HepG2 (cell line): ENCODE measurements around the gene PRDM12. TPM values are rescaled to one million over a fixed set of nuclear protein-coding genes. Genes with fewer than 3 reads are reported as not detected.

Experiments
- AFF4 ChIP-seq: sonication (generic); formaldehyde crosslinking; IDR thresholded peaks from 2 replicates; pipeline ENCODE4 v1.4.0; 2020; ENCODE audit warnings: missing genetic modification reagents
- CHD4 ChIP-seq: fragments of 200-600 bp; sonication (generic); IDR thresholded peaks from 2 replicates; pipeline ENCODE4 v1.7.0; 2017; ENCODE audit warnings: mild to moderate bottlenecking, low read length, borderline replicate concordance
- CTCF ChIP-seq: sonication (generic); formaldehyde crosslinking; IDR thresholded peaks from 2 replicates; pipeline ENCODE4 v1.5.0; 2020; ENCODE audit warnings: mild to moderate bottlenecking, missing genetic modification reagents, moderate library complexity
- FOSL1 ChIP-seq: sonication (generic); formaldehyde crosslinking; IDR thresholded peaks from 2 replicates; pipeline ENCODE4 v1.9.0; 2021; ENCODE audit warnings: missing genetic modification reagents, borderline replicate concordance
- FOXA1 ChIP-seq, 2 experiments: fragments of 450-650 bp in 1 of 2; sonication (generic) in 1 of 2; formaldehyde crosslinking in 1 of 2; IDR thresholded peaks; 2 replicates each; pipeline versions ENCODE4 v1.4.0 to v1.6.1; 2016 to 2020; ENCODE audit warnings: missing genetic modification reagents in 1 of 2
- GMEB2 ChIP-seq: IDR thresholded peaks from 2 replicates; pipeline ENCODE4 v1.6.1; 2016; ENCODE audit warnings: missing biosample characterization, missing genetic modification reagents, low read depth
- HBP1 ChIP-seq: IDR thresholded peaks from 2 replicates; pipeline ENCODE4 v1.6.1; 2016; ENCODE audit warnings: low read depth, control low read depth
- JDP2 ChIP-seq: sonication (generic); formaldehyde crosslinking; IDR thresholded peaks from 2 replicates; pipeline ENCODE4 v1.8.1; 2022; ENCODE audit warnings: missing genetic modification reagents, borderline replicate concordance
- NCOA5 ChIP-seq: sonication (generic); formaldehyde crosslinking; IDR thresholded peaks from 2 replicates; pipeline ENCODE4 v1.4.0; 2020; ENCODE audit warnings: missing genetic modification reagents
- NFE2L2 ChIP-seq: fragments of 150-350 bp; IDR thresholded peaks from 2 replicates; pipeline ENCODE4 v1.6.1; 2014; ENCODE audit warnings: low read length
- SIX1 ChIP-seq: sonication (generic); formaldehyde crosslinking; IDR thresholded peaks from 2 replicates; pipeline ENCODE4 v1.4.0; 2020; ENCODE audit warnings: missing genetic modification reagents, borderline replicate concordance
- TARDBP ChIP-seq: sonication (generic); formaldehyde crosslinking; IDR thresholded peaks from 2 replicates; pipeline ENCODE4 v1.8.0; 2022; ENCODE audit warnings: mild to moderate bottlenecking, missing genetic modification reagents
- TBL1XR1 ChIP-seq: fragments of 150-350 bp; IDR thresholded peaks from 2 replicates; pipeline ENCODE4 v1.6.1; 2014; ENCODE audit warnings: borderline replicate concordance, low read length; ENCODE audit not compliant: partially characterized antibody
- TRIM22 ChIP-seq: fragments of 450-650 bp; IDR thresholded peaks from 2 replicates; pipeline ENCODE4 v1.6.1; 2017
- YY1 ChIP-seq: IDR thresholded peaks from 2 replicates; pipeline ENCODE4 v1.6.1; 2011; ENCODE audit warnings: low read length, low read depth, moderate library complexity, mild to moderate bottlenecking; ENCODE audit not compliant: insufficient read depth, insufficient replicate concordance
- ZNF10 ChIP-seq: sonication (generic); formaldehyde crosslinking; IDR thresholded peaks from 2 replicates; pipeline ENCODE4 v1.4.0; 2020; ENCODE audit warnings: mild to moderate bottlenecking, low read depth, missing genetic modification reagents, borderline replicate concordance
- ZNF24 ChIP-seq: fragments of 450-650 bp; IDR thresholded peaks from 2 replicates; pipeline ENCODE4 v1.6.1; 2017; ENCODE audit warnings: antibody characterized with exemption, mild to moderate bottlenecking
- ZNF496 ChIP-seq: sonication (generic); formaldehyde crosslinking; IDR thresholded peaks from 2 replicates; pipeline ENCODE4 v1.8.1; 2023; ENCODE audit warnings: mild to moderate bottlenecking, moderate library complexity, missing genetic modification reagents; ENCODE audit not compliant: insufficient replicate concordance
- ZNF776 ChIP-seq: sonication (generic); formaldehyde crosslinking; IDR thresholded peaks from 2 replicates; pipeline ENCODE4 v1.4.0; 2020; ENCODE audit warnings: mild to moderate bottlenecking, missing genetic modification reagents
- polyA plus RNA-seq, 8 experiments: library from polyadenylated mRNA; depleted of rRNA in 3 of 8; stranded (reverse) in 7 of 8; unstranded in 1 of 8; fragments of >200 nt; fragmentation: Illumina TruSeq in 4 of 8; extraction: Trizol in 4 of 8; gene quantifications; 2 replicates each; pipeline versions ENCODE4 v1.2.1 to v1.2.3, GENCODE V29; 2011 to 2016; ENCODE audit warnings: low read depth in 4 of 8, missing spikeins in 1 of 8, mixed read lengths in 1 of 8; ENCODE audit not compliant: insufficient read depth in 1 of 8
- total RNA-seq, 5 experiments: library from RNA; depleted of rRNA; stranded (reverse); fragments of >200 nt; fragmentation: Illumina TruSeq; extraction: Trizol; gene quantifications; 2 replicates each; pipeline ENCODE4 v1.2.3, GENCODE V29; 2016; ENCODE audit warnings: low read depth in 1 of 5

PRDM12 gene
- total and polyA plus RNA-seq, 2 of the 13 experiments (the other 11 are each of a cell fraction or from before 2014, with no cell fraction given), result 0.04 to 0.07 TPM

GRCh38 chr9:130693426-130694191, 29.2 kb downstream of the PRDM12 start, which contains the start of gene EXOSC2 (continued):
- TF ChIP-seq FOSL1 (CRISPR knock-in tag) (peak; percentile 47; the same call in 1 of the 2 replicates), FOXA1 (IDR thresholded peaks at IDR 0.05) (no peak), FOXA1 (CRISPR knock-in tag; IDR thresholded peaks at IDR 0.05) (peak; percentile 96), ZNF496 (CRISPR knock-in tag) (no peak), ZNF24 (peak; percentile 16; the same call in 1 of the 2 replicates), SIX1 (peak; percentile 57; the same call in 1 of the 2 replicates), ZNF10 (CRISPR knock-in tag) (no peak), TBL1XR1 (peak; percentile 3), NCOA5 (no peak), ZNF776 (CRISPR knock-in tag) (no peak), TRIM22 (no peak), HBP1 (CRISPR knock-in tag) (peak; percentile 90), TARDBP (CRISPR knock-in tag) (peak; percentile 49), CHD4 (no peak), JDP2 (no peak), NFE2L2 (no peak), GMEB2 (no peak), CTCF (CRISPR knock-in tag) (no peak), YY1 (peak; percentile 99), AFF4 (CRISPR knock-in tag) (no peak)
